Lower lobe of right lung (tissue), 2 donors: ENCODE results near the gene PKNOX2. TPM values are rescaled to one million over a fixed set of nuclear protein-coding genes. Genes with fewer than 3 reads are reported as not detected.

Source experiments
- ATAC-seq, 2 donors: fragments of 200-7000 bp; cut with Tn5 transposase; one replicate each; pipeline ENCODE4 v1.9.1; 2020 to 2022; ENCODE audit warnings: mild to moderate bottlenecking in 2 of 2, moderate library complexity in 2 of 2
- DNase-seq: peaks from one replicate; pipeline ENCODE4 v3.0.0-alpha.2; 2020
- H3K27ac ChIP-seq: fragments of 200-600 bp; one replicate; pipeline ENCODE4 v1.8.0; 2022
- H3K27me3 ChIP-seq: fragments of 200-600 bp; one replicate; pipeline ENCODE4 v1.8.0; 2022; ENCODE audit warnings: low read depth
- H3K36me3 ChIP-seq: fragments of 200-600 bp; one replicate; pipeline ENCODE4 v1.8.0; 2022; ENCODE audit warnings: mild to moderate bottlenecking
- H3K4me1 ChIP-seq: fragments of 200-600 bp; one replicate; pipeline ENCODE4 v1.8.0; 2022
- H3K4me3 ChIP-seq: fragments of 200-600 bp; one replicate; pipeline ENCODE4 v1.8.0; 2022; ENCODE audit warnings: mild to moderate bottlenecking
- H3K9me3 ChIP-seq: fragments of 200-600 bp; one replicate; pipeline ENCODE4 v1.8.0; 2022
- CTCF ChIP-seq: fragments of 200-600 bp; IDR thresholded peaks from one replicate; pipeline ENCODE4 v1.8.0; 2022; ENCODE audit warnings: antibody characterized with exemption, mild to moderate bottlenecking
- intact Hi-C: fragments of 100-400 bp; cut with DNase I; formaldehyde crosslinking; loops from one replicate; pipeline ENCODE4 v1.11.0; 2022
- total RNA-seq: library from RNA; stranded (reverse); fragmentation: NEBNext Ultra II Directional; extraction: Animal tissue kit (Norgen Biotek cat#: 25700); gene quantifications from one replicate; pipeline ENCODE4 v1.2.1, GENCODE V29; 2021
- donor health status: DM: no; HTN: yes; CAD: no; lungs with severe emphysema.

The PKNOX2 gene
- total RNA-seq, 1 donor from 2014 or later, result 14.4 TPM

- no peak overlapping the region for H3K27ac ChIP-seq
These were observed 121.9 kb downstream of the PKNOX2 start for GRCh38 chr11:125286486-125286885.

GRCh38 chr11:125287491-125288210, 123.1 kb downstream of the PKNOX2 start:
- intact Hi-C loops, result no loop called here
- Histone ChIP-seq H3K27me3 (no peaks in the 10 kb centered on the region), H3K36me3 (no peaks in the 10 kb centered on the region), H3K4me1 (no peaks in the 10 kb centered on the region), H3K27ac (peak overlapping the region; percentile 46), H3K9me3 (no peaks in the 10 kb centered on the region), H3K4me3 (no peak overlapping the region)
- peak; percentile 31 to 42 for ATAC-seq
- no peak for DNase-seq
- no peak for TF ChIP-seq CTCF

More at GRCh38 chr11:125286486-125286885, 121.9 kb downstream of the PKNOX2 start:
- peak in 1 of 2 donors; percentile 10 for ATAC-seq
- Histone ChIP-seq H3K27me3 (no peaks in the 10 kb centered on the region), H3K4me1 (peaks cover 1% of the 10 kb centered on the region), H3K36me3 (no peaks in the 10 kb centered on the region), H3K9me3 (no peaks in the 10 kb centered on the region), H3K4me3 (no peak overlapping the region)
- TF ChIP-seq CTCF, result no peak
- intact Hi-C loops, result no loop called here
- no peak for DNase-seq

- Histone ChIP-seq H3K36me3 (no peaks in the 10 kb centered on the region), H3K4me3 (no peak overlapping the region), H3K27ac (no peak overlapping the region), H3K27me3 (no peaks in the 10 kb centered on the region), H3K4me1 (no peaks in the 10 kb centered on the region), H3K9me3 (no peaks in the 10 kb centered on the region)
- intact Hi-C loops, result no loop called here
- DNase-seq (no peak), ATAC-seq (no peak)
- TF ChIP-seq CTCF, result no peak
These were observed 125.0 kb downstream of the PKNOX2 start for GRCh38 chr11:125289419-125290098.

GRCh38 chr11:125290263-125290662, 125.7 kb downstream of the PKNOX2 start:
- Histone ChIP-seq H3K4me1 (no peaks in the 10 kb centered on the region), H3K27me3 (no peaks in the 10 kb centered on the region), H3K27ac (no peak overlapping the region), H3K4me3 (no peak overlapping the region), H3K9me3 (no peaks in the 10 kb centered on the region), H3K36me3 (no peaks in the 10 kb centered on the region)
- no peak for TF ChIP-seq CTCF
- no peak for ATAC-seq
- no peak for DNase-seq
- intact Hi-C loops, result no loop called here

- Histone ChIP-seq H3K9me3 (no peaks in the 10 kb centered on the region), H3K4me1 (no peaks in the 10 kb centered on the region), H3K36me3 (no peaks in the 10 kb centered on the region), H3K27me3 (no peaks in the 10 kb centered on the region), H3K27ac (no peak overlapping the region), H3K4me3 (no peak overlapping the region)
- no peak for DNase-seq
- intact Hi-C loops, result no loop called here
- no peak for ATAC-seq
- no peak for TF ChIP-seq CTCF
These were observed 127.5 kb downstream of the PKNOX2 start for GRCh38 chr11:125292100-125292499.
